SK-N-SH treated with all-trans-retinoic acid at 6 μM for 48 hours (cell line): ENCODE data around the gene FAM3B.
"Not testable (repeated sequence)": the region's sequence is repeated elsewhere in the genome, so short reads cannot be mapped to it uniquely, and the experiment has no call there.

Experiments used
- ATAC-seq: fragments of 200-7000 bp; cut with Tn5 transposase; 3 replicates; pipeline ENCODE4 v1.9.1; 2020; ENCODE audit warnings: mild to moderate bottlenecking, moderate library complexity
- BACH2 ChIP-seq: fragments of 250-450 bp; sonication (Bioruptor Pico); IDR thresholded peaks from 2 replicates; pipeline ENCODE4 v1.9.0; 2021; ENCODE audit warnings: mild to moderate bottlenecking, borderline replicate concordance
- CREB5 ChIP-seq: fragments of 250-450 bp; sonication (Bioruptor Pico); IDR thresholded peaks from 2 replicates; pipeline ENCODE4 v1.5.1; 2020; ENCODE audit warnings: low read depth, mild to moderate bottlenecking, moderate library complexity
- CSDC2 ChIP-seq: fragments of 250-450 bp; sonication (Bioruptor Pico); IDR thresholded peaks from 2 replicates; pipeline ENCODE4 v1.5.0; 2020; ENCODE audit warnings: mild to moderate bottlenecking, moderate library complexity
- CSRNP3 ChIP-seq: fragments of 250-450 bp; sonication (Bioruptor Pico); IDR thresholded peaks from 2 replicates; pipeline ENCODE4 v1.5.1; 2021; ENCODE audit warnings: mild to moderate bottlenecking, moderate library complexity
- ESRRG ChIP-seq: fragments of 250-450 bp; sonication (Bioruptor Pico); IDR thresholded peaks from 2 replicates; pipeline ENCODE4 v1.6.1; 2021; ENCODE audit warnings: mild to moderate bottlenecking
- GLIS3 ChIP-seq: fragments of 250-450 bp; sonication (Bioruptor Pico); IDR thresholded peaks from 2 replicates; pipeline ENCODE4 v1.5.0; 2020; ENCODE audit warnings: mild to moderate bottlenecking, moderate library complexity
- ISL1 ChIP-seq: fragments of 250-450 bp; sonication (Bioruptor Pico); IDR thresholded peaks from 2 replicates; pipeline ENCODE4 v2.1.2; 2022; ENCODE audit warnings: mild to moderate bottlenecking, moderate library complexity
- PATZ1 ChIP-seq: fragments of 250-450 bp; sonication (Bioruptor Pico); IDR thresholded peaks from 2 replicates; pipeline ENCODE4 v1.8.0; 2020; ENCODE audit warnings: mild to moderate bottlenecking, moderate library complexity, borderline replicate concordance
- POU6F1 ChIP-seq: fragments of 250-450 bp; sonication (Bioruptor Pico); IDR thresholded peaks from 2 replicates; pipeline ENCODE4 v1.8.0; 2021; ENCODE audit warnings: low read depth, mild to moderate bottlenecking, moderate library complexity, borderline replicate concordance
- PPARA ChIP-seq: fragments of 250-450 bp; sonication (Bioruptor Pico); IDR thresholded peaks from 2 replicates; pipeline ENCODE4 v1.5.0; 2020; ENCODE audit warnings: mild to moderate bottlenecking, borderline replicate concordance
- RARB ChIP-seq: fragments of 250-450 bp; sonication (Bioruptor Pico); IDR thresholded peaks from 2 replicates; pipeline ENCODE4 v1.8.0; 2021; ENCODE audit warnings: mild to moderate bottlenecking, moderate library complexity
- SNAI2 ChIP-seq: fragments of 250-450 bp; sonication (Bioruptor Pico); IDR thresholded peaks from 2 replicates; pipeline ENCODE4 v1.5.0; 2020; ENCODE audit warnings: mild to moderate bottlenecking, moderate library complexity
- TCF4 ChIP-seq: fragments of 250-450 bp; sonication (Bioruptor Pico); IDR thresholded peaks from 2 replicates; pipeline ENCODE4 v1.8.0; 2021; ENCODE audit warnings: mild to moderate bottlenecking, moderate library complexity, borderline replicate concordance
- TOX ChIP-seq: fragments of 250-450 bp; sonication (Bioruptor Pico); IDR thresholded peaks from 2 replicates; pipeline ENCODE4 v1.8.0; 2021; ENCODE audit warnings: mild to moderate bottlenecking, moderate library complexity, borderline replicate concordance
- ZFP3 ChIP-seq: fragments of 250-450 bp; sonication (Bioruptor Pico); IDR thresholded peaks from 2 replicates; pipeline ENCODE4 v1.5.0; 2020; ENCODE audit warnings: mild to moderate bottlenecking, moderate library complexity
- ZFP30 ChIP-seq: fragments of 450-650 bp; formaldehyde crosslinking; IDR thresholded peaks from 2 replicates; pipeline ENCODE4 v1.5.0; 2022; ENCODE audit warnings: mild to moderate bottlenecking, moderate library complexity
- ZNF565 ChIP-seq: fragments of 450-650 bp; formaldehyde crosslinking; conservative IDR thresholded peaks from 2 replicates; pipeline ENCODE4 v1.5.0; 2020; ENCODE audit warnings: low read depth, mild to moderate bottlenecking, moderate library complexity
- ZNF70 ChIP-seq: fragments of 450-650 bp; formaldehyde crosslinking; IDR thresholded peaks from 2 replicates; pipeline ENCODE4 v1.5.0; 2020; ENCODE audit warnings: mild to moderate bottlenecking, moderate library complexity
- ZNF8 ChIP-seq: fragments of 450-650 bp; formaldehyde crosslinking; IDR thresholded peaks from 2 replicates; pipeline ENCODE4 v1.5.0; 2020; ENCODE audit warnings: mild to moderate bottlenecking, moderate library complexity

The FAM3B gene

GRCh38 chr21:41350436-41351155, 34.0 kb downstream of the FAM3B start (continued):
- TF ChIP-seq ESRRG = no peak
- TF ChIP-seq POU6F1 = no peak
- no peak for TF ChIP-seq ZFP30 (CRISPR knock-in tag)

- no peak for ATAC-seq
- no peak for TF ChIP-seq RARB (CRISPR knock-in tag)
- TF ChIP-seq GLIS3 (CRISPR knock-in tag) = no peak
- no peak for TF ChIP-seq ZFP3 (CRISPR knock-in tag)
- no peak for TF ChIP-seq SNAI2 (CRISPR knock-in tag)
- TF ChIP-seq TCF4 (CRISPR knock-in tag) = no peak
- TF ChIP-seq ZNF70 (CRISPR knock-in tag) = no peak
- no peak for TF ChIP-seq ZNF8
- no peak for TF ChIP-seq BACH2 (CRISPR knock-in tag)
- no peak for TF ChIP-seq TOX
- TF ChIP-seq ISL1 (CRISPR knock-in tag) = no peak
These were observed 40.9 kb downstream of the FAM3B start for GRCh38 chr21:41357546-41357945.

- ATAC-seq = no peak
- TF ChIP-seq ZNF565 (CRISPR knock-in tag) (no peak), BACH2 (CRISPR knock-in tag) (no peak), TCF4 (CRISPR knock-in tag) (no peak), POU6F1 (no peak), CSDC2 (no peak), PATZ1 (no peak)
These were observed 41.9 kb downstream of the FAM3B start for GRCh38 chr21:41358193-41359166.

- TF ChIP-seq TCF4 (CRISPR knock-in tag) (no peak), ZNF70 (CRISPR knock-in tag) (no peak), CREB5 (CRISPR knock-in tag) (no peak), PATZ1 (no peak), ESRRG (no peak), ZFP3 (CRISPR knock-in tag) (no peak), CSRNP3 (CRISPR knock-in tag) (no peak), POU6F1 (no peak), ZNF8 (no peak), GLIS3 (CRISPR knock-in tag) (no peak), PPARA (CRISPR knock-in tag) (no peak)
- no peak for ATAC-seq
These were observed 42.7 kb downstream of the FAM3B start for GRCh38 chr21:41359286-41359685.

- not testable (repeated sequence) for ATAC-seq
These were observed 43.1 kb downstream of the FAM3B start for GRCh38 chr21:41359754-41360071.
